HG03558 (cell line): Measurements from ENCODE around the gene SLC22A23.

Experiments
- ATAC-seq: cut with Tn5 transposase; IDR thresholded peaks from one replicate; pipeline ENCODE4 v1.9.1; 2021; ENCODE audit warnings: moderate number of reproducible peaks; ENCODE audit not compliant: unreplicated experiment; ENCODE audit errors: extremely low read depth

Gene SLC22A23

GRCh38 chr6:3423439-3424184 is 33.2 kb downstream of the SLC22A23 start:
- no peak for ATAC-seq

- no peak for ATAC-seq
Observed at GRCh38 chr6:3422435-3423070, 34.3 kb downstream of the SLC22A23 start.

- ATAC-seq: no peak
Observed at GRCh38 chr6:3421791-3422434, 34.9 kb downstream of the SLC22A23 start.

GRCh38 chr6:3421143-3421542 is 35.7 kb downstream of the SLC22A23 start:
- ATAC-seq: no peak

- ATAC-seq: no peak
Observed at GRCh38 chr6:3419624-3420272, 37.1 kb downstream of the SLC22A23 start.

- no peak for ATAC-seq
Observed at GRCh38 chr6:3418496-3419060, 38.3 kb downstream of the SLC22A23 start.

GRCh38 chr6:3417473-3417872 is 39.4 kb downstream of the SLC22A23 start:
- no peak for ATAC-seq

GRCh38 chr6:3415490-3415889 is 41.4 kb downstream of the SLC22A23 start:
- no peak for ATAC-seq

GRCh38 chr6:3415082-3415453 is 41.8 kb downstream of the SLC22A23 start:
- no peak for ATAC-seq

- no peak for ATAC-seq
Observed at GRCh38 chr6:3414327-3415081, 42.3 kb downstream of the SLC22A23 start.

- ATAC-seq: no peak
Observed at GRCh38 chr6:3413592-3413991, 43.3 kb downstream of the SLC22A23 start.

- no peak for ATAC-seq
Observed at GRCh38 chr6:3412779-3413500, 43.9 kb downstream of the SLC22A23 start.

GRCh38 chr6:3411967-3412778 is 44.7 kb downstream of the SLC22A23 start:
- no peak for ATAC-seq

GRCh38 chr6:3410385-3411360 is 46.2 kb downstream of the SLC22A23 start:
- ATAC-seq: no peak

- ATAC-seq: no peak
Observed at GRCh38 chr6:3409699-3410384, 47.0 kb downstream of the SLC22A23 start.

- ATAC-seq: no peak
Observed at GRCh38 chr6:3408665-3409064, 48.2 kb downstream of the SLC22A23 start.

GRCh38 chr6:3407840-3408239 is 49.0 kb downstream of the SLC22A23 start:
- no peak for ATAC-seq
